Caki2 (cell line): ENCODE measurements around the gene AKNA. TPM values are rescaled to one million over a fixed set of nuclear protein-coding genes. Genes with fewer than 3 reads are reported as not detected.

Experiments
- DNase-seq: peaks from one replicate; pipeline ENCODE4 v3.0.0-alpha.2; 2015; ENCODE audit warnings: low read depth
- in situ Hi-C: cut with HindIII; loops from 2 replicates; pipeline ENCODE4 v1.10.0; 2016; ENCODE audit warnings: low sequenced_read_pairs, low pct_unique_long_range_greater_than_20kb, mixed read lengths
- total RNA-seq: library from RNA; depleted of rRNA; stranded (reverse); fragments of >200 nt; shearing (Covaris generic); gene quantifications from 2 replicates; pipeline ENCODE4 v1.2.3, GENCODE V29; 2014; ENCODE audit warnings: low replicate concordance

Gene AKNA
- total RNA-seq, 1 experiment from 2014 or later = 6.3 TPM

DNA sequence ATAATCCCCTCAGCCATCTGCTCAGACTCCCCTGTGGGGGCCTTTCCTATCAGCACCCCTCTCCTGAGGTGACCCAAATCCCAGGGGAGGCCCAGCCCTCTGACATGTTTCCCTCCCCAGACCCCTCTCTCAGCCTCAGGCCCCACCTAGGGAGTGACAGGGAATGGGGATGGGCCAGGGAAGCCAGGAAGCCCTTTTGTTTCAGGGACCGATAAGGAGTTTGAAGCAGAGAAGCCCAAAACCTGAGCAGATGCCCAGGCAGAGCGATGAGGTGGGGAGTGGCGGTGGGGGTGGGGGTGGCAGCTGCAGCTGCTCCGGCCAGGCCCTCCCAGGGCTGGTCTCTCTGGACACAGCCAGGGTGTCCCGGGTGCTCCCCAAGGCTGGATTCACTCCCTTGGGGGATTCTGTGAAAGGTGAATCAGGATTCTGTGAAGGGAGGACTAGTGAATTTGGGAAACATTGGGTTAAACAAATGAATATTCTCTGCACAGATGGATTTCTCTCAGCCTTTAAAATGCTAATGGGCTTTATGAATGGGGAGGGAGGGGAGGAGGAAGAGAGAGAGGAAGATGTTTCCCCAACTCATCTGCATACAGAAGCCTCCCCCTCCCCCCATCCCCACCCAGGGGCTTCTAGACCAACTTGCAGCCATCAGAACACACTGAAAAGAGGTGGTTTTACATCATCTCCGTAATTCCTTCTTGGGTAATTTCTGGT lies 17.4 kb downstream of the AKNA start:
- in situ Hi-C loops = no loop called here
- DNase-seq = no peak

GRCh38 chr9:114369216-114370130 lies 18.3 kb downstream of the AKNA start:
- in situ Hi-C loops = no loop called here
- DNase-seq = no peak

- in situ Hi-C loops = no loop called here
- DNase-seq = no peak
Observed at GRCh38 chr9:114367772-114368569, 19.8 kb downstream of the AKNA start.

GRCh38 chr9:114367366-114367765 lies 20.4 kb downstream of the AKNA start:
- DNase-seq = no peak
- in situ Hi-C loops = no loop called here

DNA sequence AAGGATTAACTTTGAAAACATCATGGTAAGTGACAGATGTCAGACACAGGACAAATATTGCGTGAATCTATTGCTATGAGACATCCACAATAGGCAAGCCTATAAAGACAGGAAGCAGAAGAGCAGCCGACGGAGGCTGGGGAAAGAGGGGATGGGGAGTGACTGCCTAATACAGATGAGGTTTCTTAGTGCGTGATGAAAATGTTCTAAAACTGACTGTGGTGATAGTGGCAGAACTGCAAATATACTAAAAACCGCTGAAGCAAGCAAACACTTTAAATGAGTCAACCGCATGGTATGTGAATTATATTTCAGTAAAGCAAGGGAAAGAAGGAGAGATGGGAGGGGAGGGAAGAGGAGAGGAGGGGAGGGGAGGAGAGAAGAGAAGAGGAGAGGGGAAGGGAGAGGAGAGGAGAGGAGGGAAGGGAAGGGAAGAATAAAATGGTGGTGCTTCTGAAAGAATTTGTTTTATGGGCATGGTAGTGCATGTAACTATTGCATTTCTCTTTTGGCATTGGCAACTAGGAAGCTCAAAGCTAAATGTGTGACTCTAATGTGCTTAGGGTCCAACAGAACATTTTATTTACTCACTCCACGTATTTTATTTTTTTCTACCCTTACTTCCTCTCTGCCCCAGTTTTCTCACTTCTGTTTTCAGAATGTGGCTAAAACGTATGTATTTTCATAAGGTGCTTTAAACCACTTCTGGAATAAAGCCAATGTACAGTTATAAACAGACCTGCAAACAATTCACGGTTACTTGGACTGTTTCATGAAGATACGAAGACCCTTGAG lies 21.3 kb downstream of the AKNA start:
- in situ Hi-C loops = no loop called here
- DNase-seq = peak; percentile 89

DNA sequence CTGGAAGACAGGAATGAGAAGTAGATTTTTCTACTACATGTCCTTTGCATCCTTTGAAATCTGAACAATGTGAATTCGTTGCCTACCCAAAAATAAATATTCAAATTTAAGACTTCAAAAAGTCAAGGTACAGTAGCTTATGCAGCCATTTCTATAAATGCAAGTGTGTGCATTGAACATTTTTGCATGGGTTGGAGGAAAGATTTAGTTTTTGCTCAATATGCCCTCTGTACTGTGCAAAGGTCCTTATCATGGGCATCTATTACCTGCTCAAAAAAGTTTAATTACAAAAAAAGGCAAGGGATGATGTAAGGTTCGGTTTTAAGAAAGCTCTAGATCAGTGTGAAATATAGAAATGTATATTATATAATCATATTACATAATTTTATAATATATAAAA lies 22.6 kb downstream of the AKNA start:
- DNase-seq = no peak
- in situ Hi-C loops = no loop called here

DNA sequence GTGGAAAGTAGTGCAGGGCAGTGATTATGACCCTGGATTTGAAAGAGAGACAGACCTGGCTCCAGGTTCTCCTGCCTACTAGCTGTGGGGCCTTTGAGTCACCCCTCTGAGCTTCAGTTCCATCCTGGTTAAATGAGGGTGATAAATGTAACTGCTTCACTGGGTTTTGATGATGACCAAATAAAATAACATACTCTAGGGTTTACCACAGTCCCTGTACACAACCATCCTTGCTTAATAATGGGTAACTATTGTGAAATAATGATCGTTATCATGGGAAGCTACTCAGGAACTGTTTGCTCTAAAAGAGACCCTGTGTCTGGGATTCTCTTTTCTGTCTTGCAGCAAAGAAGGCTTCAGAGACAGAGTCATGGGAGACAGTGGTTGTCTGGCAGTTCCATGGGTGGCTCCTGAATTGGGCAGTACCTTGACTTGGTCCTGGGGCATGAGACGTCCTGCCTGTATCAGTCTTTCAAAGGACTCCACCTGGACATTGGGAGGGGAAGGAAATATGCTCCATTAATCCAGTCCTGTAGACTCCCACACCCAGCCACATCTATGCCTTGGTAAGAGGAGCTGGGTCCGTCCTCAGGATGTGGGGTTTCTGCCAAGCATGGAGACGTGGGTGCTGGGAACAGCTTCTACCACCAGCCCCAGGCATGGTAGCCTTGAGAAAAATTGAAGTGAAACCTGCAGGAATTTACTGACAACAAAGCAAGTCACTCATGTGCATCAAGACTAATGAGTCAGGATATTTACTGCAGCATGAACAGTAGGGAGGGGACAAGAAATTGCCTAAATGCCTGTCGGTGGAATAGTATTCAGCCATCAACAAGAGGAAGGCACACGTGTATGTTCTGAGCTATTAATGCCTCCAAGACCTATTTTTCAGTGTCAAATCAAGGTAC lies 23.4 kb downstream of the AKNA start:
- in situ Hi-C loops = no loop called here
- peak; percentile 90 for DNase-seq

DNA sequence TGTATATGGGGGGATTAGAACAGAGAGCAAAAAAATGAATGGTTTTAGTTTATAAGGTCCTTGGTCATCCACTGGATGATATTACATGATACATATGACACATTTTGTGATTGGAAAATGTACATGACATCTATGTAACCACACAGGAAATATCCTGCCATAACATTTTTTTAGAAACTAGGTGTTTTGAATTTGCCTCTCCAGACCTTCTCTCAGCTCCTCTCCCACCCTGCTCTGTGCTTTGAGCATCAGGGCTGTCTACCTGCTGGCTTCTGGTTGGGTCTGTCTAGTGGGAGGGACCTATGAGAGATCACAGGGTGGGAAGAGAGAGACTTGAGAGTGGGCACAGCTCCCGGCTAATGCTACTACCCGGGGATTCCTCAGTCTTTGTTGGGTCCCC lies 24.4 kb downstream of the AKNA start:
- in situ Hi-C loops = no loop called here

GRCh38 chr9:114362394-114362793 lies 25.4 kb downstream of the AKNA start:
- no peak for DNase-seq
- in situ Hi-C loops = no loop called here

More for the DNA sequence above, 24.4 kb downstream of the AKNA start:
- DNase-seq = no peak

DNA sequence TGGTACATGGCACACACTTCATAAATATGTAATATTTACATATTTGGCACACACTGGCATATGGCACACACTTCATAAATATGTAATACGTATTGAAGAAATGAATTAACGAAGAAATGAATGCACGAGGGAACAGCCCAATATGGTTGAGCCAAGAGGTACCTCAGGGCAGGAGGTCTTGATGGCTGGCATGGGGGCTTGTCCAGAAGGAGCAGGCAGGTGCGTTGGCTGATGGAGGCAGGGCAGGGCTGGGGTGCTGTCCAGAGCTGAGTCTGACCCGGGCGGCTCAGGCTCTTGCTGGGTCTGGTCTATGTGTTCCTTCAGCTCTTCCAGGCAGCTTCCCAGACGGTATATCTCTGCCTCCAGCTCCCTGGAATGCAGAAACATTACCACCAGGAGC lies 26.2 kb downstream of the AKNA start:
- no peak for DNase-seq
- in situ Hi-C loops = no loop called here

DNA sequence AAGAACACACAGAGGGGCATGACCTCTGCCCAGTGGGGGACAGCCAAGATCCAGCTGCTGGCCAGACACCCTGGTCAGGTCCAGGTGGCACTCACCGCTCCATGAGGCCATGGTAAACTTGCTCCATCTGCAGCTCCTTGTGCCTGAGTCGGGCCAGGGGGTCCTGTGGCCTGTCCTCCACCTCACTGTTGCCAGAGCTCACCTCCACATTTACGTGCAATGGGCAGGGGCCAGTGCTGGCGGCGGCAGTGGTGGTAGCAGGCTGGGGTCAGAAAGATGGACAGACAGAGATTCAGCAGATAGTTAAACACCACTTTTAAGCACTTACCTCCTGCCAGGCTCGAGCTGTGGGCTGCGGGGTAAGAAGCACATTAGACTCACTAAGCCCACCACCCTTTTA lies 28.0 kb downstream of the AKNA start:
- DNase-seq = no peak
- in situ Hi-C loops = no loop called here

GRCh38 chr9:114357911-114358328 lies 29.9 kb downstream of the AKNA start:
- in situ Hi-C loops = no loop called here
- no peak for DNase-seq

- in situ Hi-C loops = no loop called here
- no peak for DNase-seq
Observed at GRCh38 chr9:114357360-114357759, 30.4 kb downstream of the AKNA start.

- in situ Hi-C loops = no loop called here
- DNase-seq = no peak
Observed at GRCh38 chr9:114356792-114357191, 31.0 kb downstream of the AKNA start.

GRCh38 chr9:114355821-114356220 lies 32.0 kb downstream of the AKNA start:
- DNase-seq = no peak
- in situ Hi-C loops = no loop called here

DNA sequence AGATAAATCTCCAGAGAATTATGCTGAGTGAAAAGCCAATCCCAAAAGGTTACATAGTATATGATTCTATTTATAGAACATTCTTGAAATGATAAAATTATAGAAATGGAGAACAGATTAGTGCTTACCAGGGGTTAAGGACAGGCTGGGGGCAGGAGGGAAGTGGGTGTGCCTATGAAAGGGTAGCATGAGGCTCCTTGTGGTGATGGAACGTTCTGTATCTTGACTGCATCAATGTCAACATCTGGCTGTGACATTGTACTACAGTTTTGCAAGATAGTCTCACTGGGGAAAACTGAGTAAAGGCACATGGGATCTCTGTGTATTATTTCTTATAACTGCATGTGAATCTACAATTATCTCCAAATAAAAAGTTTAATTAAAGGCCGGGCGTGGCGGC lies 35.9 kb downstream of the AKNA start:
- in situ Hi-C loops = no loop called here
- no peak for DNase-seq
